Rectal smooth muscle tissue (tissue), 1 donor: ENCODE results near the gene FXR1.
"Not testable (repeated sequence)": the region's sequence is repeated elsewhere in the genome, so short reads cannot be mapped to it uniquely, and the experiment has no call there.

Source experiments
- H3K27ac ChIP-seq: one replicate; pipeline ENCODE4 v1.7.0; 2013; ENCODE audit warnings: low read depth, low read length, inconsistent platforms
- H3K27me3 ChIP-seq: one replicate; pipeline ENCODE4 v1.7.0; 2013; ENCODE audit warnings: low read length; ENCODE audit not compliant: control insufficient read depth, insufficient read depth
- H3K36me3 ChIP-seq: one replicate; pipeline ENCODE4 v1.7.0; 2013; ENCODE audit warnings: low read length; ENCODE audit not compliant: control insufficient read depth, insufficient read depth
- H3K4me1 ChIP-seq: one replicate; pipeline ENCODE4 v1.7.0; 2013; ENCODE audit warnings: low read length; ENCODE audit not compliant: control insufficient read depth, insufficient read depth
- H3K4me3 ChIP-seq: one replicate; pipeline ENCODE4 v1.7.0; 2013; ENCODE audit warnings: low read length
- H3K9ac ChIP-seq: one replicate; pipeline ENCODE4 v1.7.0; 2013; ENCODE audit warnings: low read length

The FXR1 gene

GRCh38 chr3:180961087-180961486 lies 48.6 kb downstream of the FXR1 start:
- peaks cover 13% of the 10 kb centered on the region for H3K36me3 ChIP-seq
- no peaks in the 10 kb centered on the region for H3K4me1 ChIP-seq

DNA sequence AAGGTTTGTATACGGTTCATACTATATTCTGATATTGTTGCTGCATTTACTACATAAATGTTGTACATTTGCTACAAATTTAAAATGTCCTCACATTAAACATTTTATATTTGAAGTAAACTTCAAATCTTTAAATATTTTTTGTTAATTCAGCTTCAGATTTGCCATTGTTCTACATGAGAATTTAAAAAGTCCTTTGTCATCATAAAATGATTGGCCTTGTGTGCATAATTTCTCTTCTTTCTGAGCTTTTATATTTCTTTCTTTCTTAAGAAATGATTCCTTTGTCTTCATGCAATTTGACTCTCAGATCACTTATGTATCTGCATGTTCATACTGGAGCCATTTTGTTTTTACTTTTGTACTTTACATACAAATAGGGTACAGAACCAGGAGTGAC lies 49.1 kb downstream of the FXR1 start:
- Histone ChIP-seq H3K4me3 (no peak overlapping the region), H3K27me3 (no peaks in the 10 kb centered on the region), H3K4me1 (no peaks in the 10 kb centered on the region), H3K9ac (no peak overlapping the region), H3K27ac (no peak overlapping the region), H3K36me3 (peaks cover 14% of the 10 kb centered on the region)

More at GRCh38 chr3:180961087-180961486, 48.6 kb downstream of the FXR1 start:
- H3K27me3 ChIP-seq = no peaks in the 10 kb centered on the region
- H3K4me3 ChIP-seq = no peak overlapping the region
- no peak overlapping the region for H3K9ac ChIP-seq
- no peak overlapping the region for H3K27ac ChIP-seq

DNA sequence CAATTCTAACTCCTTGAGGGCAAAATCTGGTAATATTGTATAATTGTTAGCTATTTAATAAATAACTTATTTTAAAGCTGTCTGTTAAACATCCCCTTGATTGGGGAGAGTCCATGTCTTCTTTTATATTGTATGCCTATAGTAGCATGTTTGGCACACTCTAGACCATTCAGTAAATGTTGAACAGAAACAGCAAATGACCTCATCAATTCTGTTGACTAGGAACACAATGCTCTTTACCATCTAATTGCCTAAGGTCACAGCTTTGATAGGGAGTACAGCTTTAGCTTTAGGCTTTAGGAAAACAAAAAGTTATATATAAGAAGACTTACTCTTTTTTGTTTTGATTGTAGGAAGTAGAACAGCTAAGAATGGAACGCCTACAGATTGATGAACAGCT lies 50.1 kb downstream of the FXR1 start:
- no peaks in the 10 kb centered on the region for H3K4me1 ChIP-seq
- no peak overlapping the region for H3K27ac ChIP-seq

GRCh38 chr3:180970931-180971330 lies 58.5 kb downstream of the FXR1 start:
- H3K36me3 ChIP-seq = peaks cover 14% of the 10 kb centered on the region

More for the DNA sequence above, 50.1 kb downstream of the FXR1 start:
- Histone ChIP-seq H3K27me3 (no peaks in the 10 kb centered on the region), H3K36me3 (peaks cover 15% of the 10 kb centered on the region), H3K4me3 (no peak overlapping the region), H3K9ac (no peak overlapping the region)

GRCh38 chr3:180973543-180973942 lies 61.1 kb downstream of the FXR1 start:
- H3K36me3 ChIP-seq = peaks cover 12% of the 10 kb centered on the region
- no peak overlapping the region for H3K9ac ChIP-seq
- no peaks in the 10 kb centered on the region for H3K27me3 ChIP-seq
- no peak overlapping the region for H3K4me3 ChIP-seq
- no peaks in the 10 kb centered on the region for H3K4me1 ChIP-seq
- no peak overlapping the region for H3K27ac ChIP-seq

More at GRCh38 chr3:180970931-180971330, 58.5 kb downstream of the FXR1 start:
- no peak overlapping the region for H3K27ac ChIP-seq
- no peak overlapping the region for H3K4me3 ChIP-seq
- no peaks in the 10 kb centered on the region for H3K27me3 ChIP-seq
- no peak overlapping the region for H3K9ac ChIP-seq
- no peaks in the 10 kb centered on the region for H3K4me1 ChIP-seq

- no peaks in the 10 kb centered on the region for H3K4me1 ChIP-seq
- no peaks in the 10 kb centered on the region for H3K27me3 ChIP-seq
- peaks cover 9% of the 10 kb centered on the region for H3K36me3 ChIP-seq
- H3K27ac ChIP-seq = no peak overlapping the region
- H3K9ac ChIP-seq = no peak overlapping the region
- no peak overlapping the region for H3K4me3 ChIP-seq
Observed at GRCh38 chr3:180974286-180974685, 61.8 kb downstream of the FXR1 start.

- no peak overlapping the region for H3K27ac ChIP-seq
- no peak overlapping the region for H3K9ac ChIP-seq
- peaks cover 2% of the 10 kb centered on the region for H3K36me3 ChIP-seq
- H3K4me1 ChIP-seq = peaks cover 6% of the 10 kb centered on the region
- no peak overlapping the region for H3K4me3 ChIP-seq
- H3K27me3 ChIP-seq = no peaks in the 10 kb centered on the region
Observed at GRCh38 chr3:180977498-180977897, 65.0 kb downstream of the FXR1 start.

DNA sequence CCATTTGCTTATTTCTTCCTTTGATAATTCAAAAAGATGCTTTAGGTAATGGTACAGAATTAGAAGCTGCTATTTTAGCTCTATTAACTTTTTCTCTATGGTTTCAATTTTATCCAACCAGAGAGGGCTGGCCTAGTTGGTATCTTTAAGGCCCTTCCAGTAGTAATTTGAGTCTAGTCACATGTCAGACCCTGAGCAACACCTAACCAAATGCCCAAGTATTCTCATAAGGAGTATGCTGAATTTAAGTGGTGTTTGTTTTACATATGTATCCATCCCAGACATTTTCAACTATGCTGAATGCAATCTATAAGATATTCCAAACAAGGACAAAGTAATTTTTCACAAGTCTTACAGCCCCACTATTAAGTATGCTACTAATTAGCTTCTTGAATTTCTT lies 67.5 kb downstream of the FXR1 start:
- Histone ChIP-seq H3K4me1 (peaks cover 6% of the 10 kb centered on the region), H3K27me3 (no peaks in the 10 kb centered on the region), H3K36me3 (no peaks in the 10 kb centered on the region), H3K9ac (no peak overlapping the region), H3K4me3 (no peak overlapping the region), H3K27ac (no peak overlapping the region)

- Histone ChIP-seq H3K4me1 (peaks cover 6% of the 10 kb centered on the region), H3K4me3 (no peak overlapping the region), H3K27me3 (no peaks in the 10 kb centered on the region), H3K9ac (no peak overlapping the region), H3K36me3 (no peaks in the 10 kb centered on the region), H3K27ac (no peak overlapping the region)
Observed at GRCh38 chr3:180980611-180981010, 68.1 kb downstream of the FXR1 start.

GRCh38 chr3:180981912-180982311 lies 69.4 kb downstream of the FXR1 start:
- Histone ChIP-seq H3K27ac (no peak overlapping the region), H3K4me3 (no peak overlapping the region), H3K4me1 (peaks cover 6% of the 10 kb centered on the region), H3K27me3 (no peaks in the 10 kb centered on the region), H3K9ac (no peak overlapping the region), H3K36me3 (no peaks in the 10 kb centered on the region)

GRCh38 chr3:180983136-180983535 lies 70.7 kb downstream of the FXR1 start:
- no peaks in the 10 kb centered on the region for H3K36me3 ChIP-seq
- H3K4me1 ChIP-seq = peaks cover 6% of the 10 kb centered on the region
- no peak overlapping the region for H3K9ac ChIP-seq
- no peak overlapping the region for H3K27ac ChIP-seq
- no peaks in the 10 kb centered on the region for H3K27me3 ChIP-seq
- H3K4me3 ChIP-seq = no peak overlapping the region

GRCh38 chr3:180986366-180986765 lies 73.9 kb downstream of the FXR1 start:
- not testable (repeated sequence) for H3K27me3 ChIP-seq, H3K9ac ChIP-seq, H3K27ac ChIP-seq, H3K4me3 ChIP-seq, H3K36me3 ChIP-seq, H3K4me1 ChIP-seq

GRCh38 chr3:180987344-180987743 lies 74.9 kb downstream of the FXR1 start:
- no peak overlapping the region for H3K27ac ChIP-seq
- H3K36me3 ChIP-seq = no peaks in the 10 kb centered on the region
- H3K4me3 ChIP-seq = no peak overlapping the region
- H3K27me3 ChIP-seq = no peaks in the 10 kb centered on the region
- H3K4me1 ChIP-seq = peaks cover 7% of the 10 kb centered on the region
- no peak overlapping the region for H3K9ac ChIP-seq
